ENCODE results near the gene FKBP1A. TPM values are rescaled to one million over a fixed set of nuclear protein-coding genes. Genes with fewer than 3 reads are reported as not detected.

FKBP1A gene
- total and polyA plus RNA-seq, 10 donors: 135 to 338 (median 248) TPM

GRCh38 chr20:1391640-1392442 is 1.0 kb downstream of the FKBP1A start:
- no peaks in the 10 kb centered on the region for H3K27me3 ChIP-seq (replicated peaks in 1 of 7)
- peaks cover 51 to 94% (median 79%) of the 10 kb centered on the region in 6 donors for H3K4me1 ChIP-seq
- H3K9me3 ChIP-seq: no peaks in the 10 kb centered on the region
- TF ChIP-seq POLR2A (IDR thresholded peaks at IDR 0.05) (no peak), POLR2AphosphoS5 (IDR thresholded peaks at IDR 0.05) (peak in 2 of 3 donors; percentile 48 to 58)
- peak overlapping the region; percentile 71 to 99 (median 94) for H3K4me3 ChIP-seq
- H3K27ac ChIP-seq: peak overlapping the region; percentile 75 to 97 (median 92)
- DNase-seq: peak; percentile 81
- 1 to 7% (median 3%) methylated on average over 16 of the region's 16 CpGs for WGBS, 5 donors
- H3K36me3 ChIP-seq: peaks cover 0 to 25% (median 0%) of the 10 kb centered on the region in 6 donors
- intact Hi-C loops (cut with DNase I; ENCODE audit: low total_unique reads): loop anchor here (5.0 kb wide), 2 partner anchors 65 to 80 kb away; partner anchors contain the start of gene SDCBP2

GRCh38 chr20:1390581-1391403 is 2.1 kb downstream of the FKBP1A start:
- DNase-seq: no peak
- peak overlapping the region; percentile 42 to 97 (median 92) for H3K27ac ChIP-seq
- intact Hi-C loops (cut with DNase I; ENCODE audit: low total_unique reads): loop anchor here (5.0 kb wide), 2 partner anchors 63 to 78 kb away; partner anchors contain the start of gene SDCBP2
- no peaks in the 10 kb centered on the region for H3K27me3 ChIP-seq (replicated peaks in 1 of 7)
- TF ChIP-seq POLR2A (IDR thresholded peaks at IDR 0.05) (no peak), CTCF (IDR thresholded peaks at IDR 0.05 in 8 of 11, conservative IDR thresholded peaks at IDR 0.05 in 3 of 11) (no peak), POLR2AphosphoS5 (IDR thresholded peaks at IDR 0.05) (no peak)
- H3K9me3 ChIP-seq: no peaks in the 10 kb centered on the region
- H3K4me3 ChIP-seq: peak overlapping the region; percentile 13 to 99 (median 90)
- H3K4me1 ChIP-seq: peaks cover 53 to 94% (median 86%) of the 10 kb centered on the region in 6 donors
- 44 to 66% (median 51%) methylated on average over 15 to 16 of the region's 16 CpGs for WGBS, 5 donors
- H3K36me3 ChIP-seq: peaks cover 0 to 36% (median 1%) of the 10 kb centered on the region in 6 donors

- no peak for DNase-seq
- peaks cover 0 to 43% (median 2%) of the 10 kb centered on the region in 6 donors for H3K36me3 ChIP-seq
- peaks cover 56 to 96% (median 91%) of the 10 kb centered on the region in 6 donors for H3K4me1 ChIP-seq
- intact Hi-C loops (cut with DNase I; ENCODE audit: low total_unique reads): loop anchor here (5.0 kb wide), 2 partner anchors 63 to 78 kb away; partner anchors contain the start of gene SDCBP2
- H3K9me3 ChIP-seq: no peaks in the 10 kb centered on the region
- peak overlapping the region in 5 of 8 donors; percentile 82 to 99 (median 98) for H3K4me3 ChIP-seq
- peak overlapping the region; percentile 10 to 97 (median 92) for H3K27ac ChIP-seq
- TF ChIP-seq POLR2A (IDR thresholded peaks at IDR 0.05): no peak
- no peak for TF ChIP-seq POLR2AphosphoS5 (IDR thresholded peaks at IDR 0.05)
- TF ChIP-seq CTCF (IDR thresholded peaks at IDR 0.05 in 8 of 11, conservative IDR thresholded peaks at IDR 0.05 in 3 of 11): no peak
- WGBS, 5 donors: 42 to 68% (median 59%) methylated on average over 6 of the region's 6 CpGs
- no peaks in the 10 kb centered on the region for H3K27me3 ChIP-seq (replicated peaks in 1 of 7)
Observed at GRCh38 chr20:1389703-1390580, 2.9 kb downstream of the FKBP1A start.

Data from spleen (tissue), 11 donors.